Measurements from ENCODE around the gene ADORA1.

The ADORA1 gene

GRCh38 chr1:203173011-203173555, 45.6 kb downstream of the ADORA1 start:
- no peak for DNase-seq (ENCODE audit: low spot score)

- no peak for DNase-seq (ENCODE audit: low spot score)
Observed at GRCh38 chr1:203173566-203173965, 46.0 kb downstream of the ADORA1 start.

- DNase-seq (ENCODE audit: low spot score) = no peak
Observed at GRCh38 chr1:203174324-203174985, 46.9 kb downstream of the ADORA1 start.

- DNase-seq (ENCODE audit: low spot score) = no peak
Observed at GRCh38 chr1:203175237-203175826, 47.8 kb downstream of the ADORA1 start, which contains the start of gene MYBPH. Gene MYBPH, minus strand, starts transcription at chr1:203175826. Its CDS starts 71 bp downstream, at chr1:203175755.

GRCh38 chr1:203175827-203176241, 48.3 kb downstream of the ADORA1 start:
- no peak for DNase-seq (ENCODE audit: low spot score)

- DNase-seq (ENCODE audit: low spot score) = no peak
Observed at GRCh38 chr1:203176273-203177035, 48.9 kb downstream of the ADORA1 start.

GRCh38 chr1:203177036-203177405, 49.5 kb downstream of the ADORA1 start:
- no peak for DNase-seq (ENCODE audit: low spot score)

GRCh38 chr1:203177470-203178039, 50.0 kb downstream of the ADORA1 start:
- DNase-seq (ENCODE audit: low spot score) = no peak

GRCh38 chr1:203178083-203178482, 50.6 kb downstream of the ADORA1 start:
- no peak for DNase-seq (ENCODE audit: low spot score)

- no peak for DNase-seq (ENCODE audit: low spot score)
Observed at GRCh38 chr1:203178821-203179666, 51.5 kb downstream of the ADORA1 start.

- no peak for DNase-seq (ENCODE audit: low spot score)
Observed at GRCh38 chr1:203179667-203180005, 52.1 kb downstream of the ADORA1 start.

GRCh38 chr1:203180611-203181330, 53.2 kb downstream of the ADORA1 start:
- no peak for DNase-seq (ENCODE audit: low spot score)

- DNase-seq (ENCODE audit: low spot score) = no peak
Observed at GRCh38 chr1:203181586-203182386, 54.3 kb downstream of the ADORA1 start.

GRCh38 chr1:203182387-203182953, 54.9 kb downstream of the ADORA1 start:
- no peak for DNase-seq (ENCODE audit: low spot score)

GRCh38 chr1:203183828-203184227, 56.3 kb downstream of the ADORA1 start:
- DNase-seq (ENCODE audit: low spot score) = no peak

GRCh38 chr1:203184467-203184866, 56.9 kb downstream of the ADORA1 start:
- no peak for DNase-seq (ENCODE audit: low spot score)

- no peak for DNase-seq (ENCODE audit: low spot score)
Observed at GRCh38 chr1:203185061-203185461, 57.5 kb downstream of the ADORA1 start.

- DNase-seq (ENCODE audit: low spot score) = no peak
Observed at GRCh38 chr1:203185585-203185984, 58.1 kb downstream of the ADORA1 start.

GRCh38 chr1:203186091-203186445, 58.5 kb downstream of the ADORA1 start:
- DNase-seq (ENCODE audit: low spot score) = no peak

Measured in CD4-positive, alpha-beta T cell treated with Interleukin-6 at 100 ng/mL for 8 hours (primary cell).